NCI-H774 (cell line): ENCODE data around the gene SMYD3.
"Not testable (repeated sequence)": the region's sequence is repeated elsewhere in the genome, so short reads cannot be mapped to it uniquely, and the experiment has no call there.

ENCODE experiments used
- DNase-seq: peaks from one replicate; lab custom pipeline; 2025; lab: John Stamatoyannopoulos, UW

The SMYD3 gene

DNA sequence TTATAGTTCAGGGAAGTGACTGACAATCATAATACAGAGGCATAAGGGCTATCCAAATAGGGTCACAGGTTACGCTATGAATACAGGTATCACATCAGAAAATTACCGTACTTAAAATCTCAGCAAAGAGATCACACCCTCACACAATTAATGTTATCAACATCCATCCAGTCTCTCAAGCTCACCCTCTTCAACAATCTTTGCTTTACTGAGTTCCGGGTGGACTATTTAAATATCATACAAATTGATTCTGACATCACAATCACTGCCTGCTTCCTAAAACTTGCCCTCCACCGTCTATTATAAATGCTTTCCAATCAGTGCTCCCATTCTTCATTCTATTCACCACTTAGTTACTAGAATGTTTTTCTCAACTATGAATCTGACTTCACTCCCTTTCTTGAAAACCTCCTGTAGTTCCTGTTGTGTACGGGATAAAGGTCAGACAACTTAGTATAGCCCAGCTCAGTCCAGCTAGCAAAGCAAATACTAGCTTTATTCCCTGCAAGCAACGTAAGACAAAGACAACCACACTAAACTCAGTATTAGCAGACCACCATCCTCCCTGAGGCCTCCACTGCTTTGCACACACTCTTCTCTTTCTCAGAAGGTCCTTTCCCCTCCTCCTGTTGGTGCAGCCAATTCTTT lies 398.7 kb downstream of the SMYD3 start:
- no peak for DNase-seq

DNA sequence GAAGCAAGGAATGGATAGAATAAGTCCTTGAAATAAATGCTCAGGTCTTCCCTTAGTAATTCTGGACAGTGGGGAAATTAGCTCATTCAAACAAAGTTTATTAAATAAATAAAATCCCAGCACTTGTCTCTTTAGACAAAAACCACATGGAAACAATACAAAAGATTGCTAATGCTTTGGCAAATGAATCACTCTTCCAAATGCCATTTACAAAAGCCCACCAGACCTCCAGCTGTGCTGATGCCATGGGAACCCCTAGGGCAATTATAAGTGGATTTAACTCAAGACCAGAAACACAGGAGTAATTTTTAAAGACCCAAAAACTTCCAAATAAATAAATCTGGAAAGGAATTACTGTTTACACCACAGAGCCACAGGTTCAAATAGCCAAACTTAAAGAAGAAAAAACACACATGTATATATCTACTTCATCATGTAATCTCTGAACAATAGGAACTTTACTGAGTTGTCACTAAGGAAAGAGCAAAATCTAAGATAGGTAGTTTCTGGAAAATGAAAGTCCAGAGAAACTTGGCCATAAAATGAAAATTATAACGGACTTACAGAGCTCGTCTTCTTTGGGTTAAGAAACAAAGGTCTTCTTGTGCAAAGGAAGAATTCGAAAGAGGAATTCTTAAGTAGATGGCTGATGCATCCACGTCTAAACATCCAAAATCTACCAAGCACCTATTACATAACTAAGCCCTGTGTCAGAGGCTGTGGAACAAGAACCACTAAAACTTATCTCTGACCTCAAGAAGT lies 399.4 kb downstream of the SMYD3 start:
- no peak for DNase-seq

DNA sequence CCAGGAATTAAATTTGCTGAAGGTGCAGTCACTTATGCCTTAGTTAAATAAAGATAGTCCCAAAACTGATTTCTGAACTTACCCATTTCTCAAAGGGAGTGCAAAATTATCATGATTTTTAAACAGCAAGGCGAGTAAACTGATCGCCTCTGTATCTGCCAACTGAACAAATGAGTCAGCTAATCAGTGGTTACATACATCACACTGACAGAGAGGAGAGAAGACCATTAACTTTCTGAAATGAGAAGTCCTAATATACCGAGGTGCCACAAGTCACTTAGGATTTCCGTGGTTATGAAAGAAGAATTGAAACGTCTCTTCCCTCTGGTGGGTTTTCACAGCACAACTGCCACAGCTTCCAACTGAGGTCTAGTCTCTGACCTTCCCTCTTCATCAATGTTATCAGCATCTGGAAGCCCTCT lies 400.7 kb downstream of the SMYD3 start:
- DNase-seq, result no peak

DNA sequence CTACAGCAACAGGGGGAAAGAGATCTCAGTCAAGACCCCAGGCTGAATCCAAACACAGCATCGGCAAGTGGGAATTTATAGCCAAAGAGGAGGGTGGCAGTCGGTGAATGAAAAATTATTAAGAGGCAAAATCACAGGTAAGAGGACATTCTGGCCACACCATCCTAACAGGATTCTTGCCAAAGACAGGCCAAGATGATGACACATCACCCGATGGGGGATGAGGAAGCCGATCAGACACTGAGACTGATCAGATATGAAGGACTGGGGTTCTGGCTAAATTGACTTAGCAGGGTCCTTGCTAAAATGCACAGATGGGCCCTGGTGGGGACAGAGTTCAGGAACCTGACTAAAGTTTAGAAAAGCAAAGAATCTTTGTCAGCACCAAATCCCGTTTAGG lies 402.2 kb downstream of the SMYD3 start:
- no peak for DNase-seq

DNA sequence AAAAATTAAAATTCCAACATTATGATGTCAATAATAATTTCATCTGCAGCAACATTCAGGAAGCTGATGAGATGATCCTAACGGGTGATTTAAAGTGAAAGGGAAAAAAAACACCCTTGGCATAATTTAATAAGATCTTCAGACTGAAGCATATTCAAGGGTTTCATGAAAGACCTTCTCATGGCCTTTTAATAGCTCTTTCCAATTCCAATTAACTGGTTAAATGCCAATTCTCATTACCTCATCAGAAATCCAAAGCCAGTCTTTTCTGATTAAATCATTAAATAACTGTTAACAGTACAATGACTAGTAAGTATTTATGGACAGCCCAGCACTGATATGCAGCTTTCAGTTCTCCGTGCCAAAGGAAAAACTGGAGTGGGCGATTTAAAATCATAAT lies 407.5 kb downstream of the SMYD3 start:
- no peak for DNase-seq

DNA sequence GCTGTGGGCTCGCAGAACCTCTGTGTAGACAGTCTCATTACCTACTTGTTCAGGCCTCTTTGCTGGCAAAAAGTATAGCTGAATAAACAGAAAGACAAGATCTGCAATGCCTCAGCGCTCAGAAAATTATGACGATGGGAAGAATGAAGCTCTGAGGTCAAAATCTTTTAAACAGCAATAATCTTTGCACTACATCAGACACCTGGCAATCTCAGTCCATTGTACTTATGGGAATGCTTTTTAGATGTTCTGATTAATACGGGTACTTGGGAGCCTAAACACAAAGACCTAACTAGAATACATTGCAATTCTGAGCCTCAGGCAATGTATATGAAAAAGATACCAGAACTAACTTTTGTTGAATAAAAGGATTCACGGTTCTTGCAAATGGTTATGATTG lies 410.7 kb downstream of the SMYD3 start:
- DNase-seq, result no peak

DNA sequence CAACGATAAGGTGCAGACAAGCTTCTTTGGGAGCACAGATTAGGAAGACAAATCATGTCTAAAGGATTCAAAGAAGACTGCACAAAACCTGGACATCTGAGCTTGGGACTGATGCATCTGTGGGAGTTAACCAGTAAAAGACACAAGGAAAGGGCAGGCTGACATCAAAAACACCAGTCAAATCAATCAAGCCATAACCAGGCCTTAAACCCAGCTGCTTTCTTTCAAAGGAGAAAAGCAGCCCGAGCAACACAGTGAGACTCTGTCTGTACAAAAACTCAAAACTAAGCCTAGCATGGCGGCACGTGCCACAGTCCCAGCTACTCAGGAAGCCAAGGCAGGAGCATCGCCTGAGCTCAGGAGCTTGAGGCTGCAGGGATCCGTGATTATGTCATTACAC lies 411.6 kb downstream of the SMYD3 start:
- DNase-seq, result no peak

DNA sequence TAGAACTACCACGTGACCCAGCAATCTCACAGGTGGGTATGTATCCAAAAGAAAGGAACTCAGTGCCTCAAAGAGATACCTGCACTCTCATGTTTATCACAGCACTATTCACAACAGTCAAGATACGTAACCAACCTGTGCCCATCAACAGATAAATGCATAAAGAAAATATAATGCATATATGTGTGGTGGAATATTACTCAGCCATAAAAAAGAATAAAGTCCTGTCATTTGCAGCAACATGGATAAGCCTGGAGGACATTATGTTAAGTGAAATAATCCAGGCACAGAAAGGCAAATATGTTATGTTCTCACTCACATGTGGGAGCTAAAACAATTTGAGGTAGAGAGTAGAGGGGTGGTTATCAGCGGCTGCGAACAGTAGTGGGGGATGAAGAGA lies 413.8 kb downstream of the SMYD3 start:
- no peak for DNase-seq

DNA sequence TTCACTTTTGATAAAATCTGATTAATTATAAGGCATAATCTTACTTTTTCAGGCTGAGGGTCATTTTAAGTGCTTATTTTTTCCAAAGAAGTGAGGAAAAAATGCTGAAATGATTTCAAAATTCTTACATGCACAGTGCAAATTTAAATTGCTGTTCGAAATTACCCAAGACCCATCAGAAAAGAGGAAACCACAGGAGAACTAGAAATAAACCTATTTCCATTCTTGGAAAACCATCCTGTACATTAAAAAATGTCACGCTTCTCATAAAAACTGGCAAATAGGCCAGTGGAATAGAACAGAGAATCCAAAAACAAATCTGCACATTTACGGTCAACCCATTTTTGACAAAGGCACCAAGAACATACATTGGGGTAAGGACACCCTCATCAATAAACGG lies 414.9 kb downstream of the SMYD3 start:
- DNase-seq, result no peak

DNA sequence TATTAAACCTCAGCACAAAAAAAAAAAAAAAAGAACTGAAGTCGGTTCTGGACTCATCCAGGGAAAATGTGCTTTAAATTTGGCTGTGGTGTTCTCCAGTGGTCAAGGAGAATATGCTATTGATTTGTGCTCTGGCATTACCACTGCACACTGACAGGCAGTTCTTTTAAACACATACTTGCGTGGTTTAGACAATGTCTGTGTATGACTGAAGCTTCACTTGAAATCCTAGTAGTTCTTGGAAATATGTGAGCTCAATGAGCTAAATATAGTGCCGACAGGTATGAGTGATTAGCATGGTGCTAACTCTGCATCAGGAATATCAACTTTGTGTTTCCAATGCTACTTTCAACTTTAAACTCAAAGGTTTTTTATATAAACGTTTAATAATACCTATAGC lies 415.6 kb downstream of the SMYD3 start:
- no peak for DNase-seq

DNA sequence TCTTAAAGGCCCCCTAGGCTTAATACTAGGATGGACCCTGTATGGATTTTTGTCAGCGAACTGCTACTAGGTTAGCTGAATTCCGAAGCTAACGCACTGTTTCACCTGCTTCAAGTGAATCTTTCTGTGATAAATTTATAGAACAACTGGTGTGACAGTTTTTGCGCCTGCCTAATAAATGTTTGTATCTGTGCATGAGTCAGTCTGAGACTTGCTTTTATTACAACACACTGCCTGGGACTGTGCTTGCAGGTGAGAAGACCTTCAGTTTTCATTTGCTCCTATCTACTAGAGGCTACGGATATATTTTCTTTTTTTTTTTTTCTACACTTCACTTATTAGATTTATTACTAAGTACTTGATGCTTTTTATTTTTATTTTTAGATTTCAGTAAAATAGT lies 420.9 kb downstream of the SMYD3 start:
- DNase-seq, result no peak

DNA sequence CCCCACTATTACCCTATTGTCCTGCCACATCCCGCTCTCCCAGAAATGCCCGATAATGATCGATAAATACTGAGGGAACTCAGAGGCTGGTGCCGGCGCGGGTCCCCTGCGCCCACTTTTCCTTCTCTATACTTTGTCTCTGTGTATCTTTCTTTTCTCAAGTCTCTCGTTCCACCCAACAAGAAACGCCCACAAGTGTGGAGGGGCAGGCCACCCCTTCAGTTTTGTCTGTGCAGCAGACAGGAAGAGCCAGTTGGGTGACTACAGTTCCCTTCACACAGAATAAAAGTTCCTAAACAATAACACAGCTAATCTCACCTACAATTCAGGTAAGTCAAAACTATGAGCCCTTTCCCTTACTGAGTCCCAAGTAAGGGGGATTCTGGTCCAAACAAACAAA lies 423.7 kb downstream of the SMYD3 start:
- DNase-seq, result no peak

DNA sequence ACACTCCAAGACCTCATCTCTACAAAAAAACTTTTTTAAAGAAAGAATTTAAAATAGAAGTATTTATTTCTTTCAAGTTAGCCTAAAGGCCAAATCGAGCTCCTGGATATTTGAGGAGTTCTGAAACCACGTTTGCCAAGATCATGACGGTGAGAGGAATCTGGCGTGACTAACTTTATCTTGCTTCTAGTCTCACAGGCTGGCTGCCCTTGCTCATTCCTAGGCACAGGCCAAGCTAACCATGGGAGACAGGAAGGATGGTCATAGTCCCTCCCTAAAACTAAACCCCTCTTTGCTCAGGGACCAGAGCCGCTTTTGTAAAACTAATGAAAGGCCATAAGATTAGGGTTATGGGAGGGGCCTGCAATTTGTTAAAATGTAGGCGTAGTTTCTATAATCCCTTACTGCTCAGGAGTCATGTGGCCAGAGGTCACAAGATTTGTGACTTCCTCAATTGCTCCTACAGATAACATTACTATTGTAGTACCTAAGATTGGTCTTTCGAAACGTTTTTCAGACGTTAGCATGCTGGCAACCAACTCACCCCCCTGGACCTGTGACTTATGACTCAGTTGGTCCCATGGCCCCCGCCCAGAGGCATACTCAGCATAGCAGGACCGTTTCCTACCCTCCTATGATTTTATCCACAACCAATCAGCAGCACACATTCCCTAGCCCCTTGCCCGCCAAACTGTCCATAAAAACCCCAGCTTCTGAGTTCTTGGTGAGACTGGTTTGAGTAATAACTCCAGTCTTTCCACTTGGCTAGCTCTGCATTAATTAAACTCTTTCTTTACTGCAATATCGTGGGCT lies 425.0 kb downstream of the SMYD3 start:
- no peak for DNase-seq

DNA sequence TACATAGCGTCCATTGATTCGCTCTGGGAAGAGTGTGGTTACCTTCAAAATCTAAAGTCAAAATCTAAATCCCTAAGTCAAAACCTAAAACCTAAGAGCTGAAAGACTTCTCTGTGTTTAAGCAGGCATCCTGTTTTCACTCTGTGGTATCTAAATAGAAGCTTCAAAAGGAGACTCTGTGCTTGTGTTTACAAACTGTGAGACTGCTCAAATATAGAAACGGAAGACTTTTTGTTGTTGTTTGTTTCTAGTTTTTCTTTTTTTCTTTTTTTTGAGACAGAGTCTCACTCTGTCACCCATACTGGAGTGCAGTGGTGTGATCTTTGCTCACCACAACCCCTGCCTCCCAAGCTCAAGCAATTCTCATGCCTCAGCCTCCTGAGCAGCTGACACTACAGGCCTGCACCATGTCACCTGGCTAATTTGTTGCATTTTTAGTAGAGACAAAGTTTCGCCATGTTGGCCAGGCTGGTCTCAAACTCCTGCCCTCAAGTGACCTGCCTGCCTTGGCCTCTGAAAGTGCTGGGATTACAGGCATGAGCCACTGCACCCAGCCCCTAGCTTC lies 425.9 kb downstream of the SMYD3 start:
- no peak for DNase-seq

DNA sequence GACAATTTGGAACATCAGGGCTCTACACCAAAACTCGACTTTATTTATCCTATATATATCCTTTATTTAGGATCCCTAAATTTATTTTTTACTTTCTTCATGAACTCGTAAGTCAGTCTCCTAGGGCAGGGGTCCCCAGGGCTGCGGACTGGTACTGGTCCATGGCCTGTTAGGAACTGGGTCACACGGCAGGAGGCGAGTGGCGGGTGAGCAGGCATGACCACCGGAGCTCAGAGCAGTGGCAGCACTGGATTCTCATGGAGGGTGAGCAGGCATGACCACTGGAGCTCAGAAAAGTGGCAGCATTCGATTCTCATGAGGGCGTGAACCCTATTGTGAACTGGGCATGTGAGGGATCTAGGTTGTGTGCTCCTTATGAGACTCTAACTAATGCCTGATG lies 427.0 kb downstream of the SMYD3 start:
- no peak for DNase-seq

DNA sequence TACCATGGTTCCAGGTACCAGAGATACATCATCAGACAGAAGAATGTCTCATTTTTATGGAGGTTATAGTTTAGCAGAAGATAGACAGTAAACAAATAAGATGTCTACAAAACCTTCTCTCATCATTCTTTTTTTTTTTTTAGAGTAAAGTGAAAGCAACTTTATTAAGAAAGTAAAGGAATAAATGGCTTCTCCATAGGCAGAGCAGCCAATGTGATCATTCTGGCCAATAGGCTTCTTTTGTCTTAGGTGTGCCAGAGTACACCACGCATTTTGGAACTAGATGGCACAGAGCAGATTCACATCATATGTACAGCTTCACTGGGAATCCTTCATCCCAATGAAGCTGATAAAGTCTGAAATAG lies 428.2 kb downstream of the SMYD3 start:
- no peak for DNase-seq

DNA sequence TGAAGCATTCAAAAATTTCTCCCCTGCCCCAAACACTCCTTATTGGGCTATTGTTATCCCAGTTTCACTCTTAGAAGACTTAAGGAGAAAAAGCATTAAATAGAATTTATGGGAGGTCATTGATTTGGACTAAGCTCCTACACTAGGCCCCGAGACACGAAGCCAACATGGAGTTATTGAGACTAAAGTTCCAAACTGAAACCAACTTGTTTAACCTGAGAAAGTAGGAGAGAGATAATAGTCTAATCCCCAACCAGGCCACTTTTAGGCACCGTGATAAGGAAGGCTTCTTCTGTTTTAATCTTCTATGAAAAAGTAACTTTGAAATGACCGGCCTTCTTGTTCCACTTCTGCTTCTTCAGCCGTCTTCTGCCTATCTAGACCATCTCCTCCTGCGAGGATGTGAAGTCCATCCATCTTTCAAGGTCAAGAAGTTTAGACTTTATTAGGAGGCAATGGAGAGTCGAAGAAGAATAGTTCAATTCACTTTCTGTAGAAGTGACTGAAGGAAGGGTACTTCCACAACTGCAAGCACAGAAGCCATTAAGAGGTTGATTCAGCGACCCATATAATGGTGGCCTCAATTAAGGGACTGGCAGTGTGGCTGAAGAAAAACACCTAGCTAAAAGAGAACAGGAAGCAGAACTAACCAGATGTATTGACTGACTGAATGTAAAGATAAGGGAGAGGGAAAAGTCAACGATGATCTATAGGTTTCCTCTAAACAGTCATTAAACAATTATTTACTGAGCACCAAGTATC lies 428.8 kb downstream of the SMYD3 start:
- DNase-seq, result no peak

DNA sequence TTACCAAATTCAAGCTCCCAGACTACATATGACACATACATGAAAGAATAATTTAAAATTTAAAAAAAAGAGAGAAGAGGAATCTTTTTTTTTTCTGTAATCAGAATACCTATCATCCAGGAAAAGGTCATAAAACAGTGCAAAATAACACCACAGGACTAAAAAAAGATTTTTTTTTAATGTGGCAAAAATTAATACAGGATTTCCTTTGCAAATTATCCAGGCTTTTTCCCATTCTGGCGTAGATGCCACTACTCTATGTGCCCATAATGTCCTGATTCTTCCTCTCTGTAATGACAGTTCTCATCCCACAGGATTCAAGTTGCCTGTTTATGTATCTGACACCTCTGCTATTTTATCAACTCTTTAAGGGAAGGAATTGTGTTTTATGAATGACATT lies 429.6 kb downstream of the SMYD3 start:
- DNase-seq, result no peak

DNA sequence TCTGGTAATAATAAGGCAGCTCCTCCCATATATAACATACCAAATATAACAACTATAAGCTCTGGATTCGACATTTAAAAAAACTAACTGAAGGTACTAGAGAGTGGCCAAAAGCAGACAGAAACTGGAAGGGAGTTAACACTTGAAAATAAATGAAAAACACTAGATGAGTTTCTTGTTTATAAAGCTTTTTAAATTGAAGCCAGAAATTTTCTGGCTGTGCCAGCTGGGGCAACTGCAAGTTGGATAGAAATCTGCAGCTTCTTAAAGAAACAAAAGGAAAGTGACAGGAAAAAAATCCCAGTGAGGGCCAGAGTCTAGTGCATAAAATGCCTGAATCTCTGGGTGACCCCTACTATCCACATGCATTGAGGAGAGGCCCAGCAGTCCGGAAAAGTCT lies 432.7 kb downstream of the SMYD3 start:
- no peak for DNase-seq

DNA sequence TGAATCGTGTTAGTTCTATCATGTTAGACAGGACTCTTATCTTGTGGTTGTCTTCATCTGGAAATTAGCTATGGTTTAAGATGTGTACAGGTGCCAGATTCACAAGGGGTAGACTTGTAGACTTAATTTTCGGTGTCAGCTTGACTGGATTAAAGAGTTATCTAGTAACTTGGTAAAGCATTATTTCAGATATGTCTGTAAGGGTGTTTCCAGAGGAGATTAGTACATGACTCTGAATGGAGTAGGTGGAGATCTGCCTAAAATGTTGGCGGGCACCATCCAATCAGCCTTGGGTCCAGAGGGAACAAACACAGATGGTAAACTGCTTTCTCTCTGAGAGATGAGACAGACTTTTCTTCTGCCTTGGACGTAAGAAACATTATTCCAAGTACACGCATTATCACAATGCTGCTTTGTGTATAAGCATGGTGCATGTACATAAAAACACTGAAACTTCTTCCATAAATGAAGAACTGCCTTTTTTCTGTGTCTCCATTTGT lies 434.6 kb downstream of the SMYD3 start:
- no peak for DNase-seq

DNA sequence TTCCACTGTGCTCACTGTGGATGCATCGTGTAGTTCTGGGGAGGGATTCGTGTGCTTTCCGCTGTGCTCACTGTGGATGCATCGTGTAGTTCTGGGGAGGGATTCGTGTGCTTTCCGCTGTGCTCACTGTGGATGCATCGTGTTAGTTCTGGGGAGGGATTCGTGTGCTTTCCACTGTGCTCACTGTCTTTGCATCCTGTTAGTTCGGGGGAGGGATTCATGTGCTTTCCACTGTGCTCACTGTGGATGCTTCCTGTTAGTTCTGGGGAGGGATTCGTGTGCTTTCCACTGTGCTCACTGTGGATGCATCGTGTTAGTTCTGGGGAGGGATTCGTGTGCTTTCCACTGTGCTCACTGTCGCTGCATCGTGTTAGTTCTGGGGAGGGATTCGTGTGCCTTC lies 435.1 kb downstream of the SMYD3 start:
- not testable (repeated sequence) for DNase-seq

DNA sequence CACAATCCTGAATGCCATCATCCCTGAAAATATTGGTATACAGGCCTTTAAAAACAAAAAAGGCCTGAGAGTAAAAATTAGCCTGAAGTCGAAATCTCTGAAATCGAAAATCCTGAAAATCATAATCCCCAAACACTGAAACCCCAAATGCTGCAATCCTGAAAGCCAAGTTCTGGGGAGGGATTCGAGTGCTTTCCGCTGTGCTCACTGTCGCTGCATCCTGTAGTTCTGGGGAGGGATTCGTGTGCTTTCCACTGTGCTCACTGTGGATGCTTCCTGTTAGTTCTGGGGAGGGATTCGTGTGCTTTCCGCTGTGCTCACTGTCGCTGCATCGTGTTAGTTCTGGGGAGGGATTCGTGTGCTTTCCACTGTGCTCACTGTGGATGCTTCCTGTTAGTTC lies 435.5 kb downstream of the SMYD3 start:
- DNase-seq, result not testable (repeated sequence)
